T47D (cell line): Measurements from ENCODE around the gene QRFP.
A peak's percentile ranks its signal among the peaks of the same experiment; 100 is the strongest.

Source experiments
- DNase-seq, 2 experiments: peaks; one replicate each; pipeline versions ENCODE4 v3.0.0 to v3.0.0-alpha.2; 2011 to 2012; ENCODE audit warnings: low read depth in 1 of 2, low spot score in 1 of 2
- JUND ChIP-seq: IDR thresholded peaks from 2 replicates; pipeline ENCODE4 v1.6.1; 2012; ENCODE audit warnings: low read depth
- in situ Hi-C: cut with HindIII; loops from 2 replicates; pipeline ENCODE4 v1.10.0; 2016; ENCODE audit warnings: low sequenced_read_pairs, low pct_unique_long_range_greater_than_20kb

QRFP gene

DNA sequence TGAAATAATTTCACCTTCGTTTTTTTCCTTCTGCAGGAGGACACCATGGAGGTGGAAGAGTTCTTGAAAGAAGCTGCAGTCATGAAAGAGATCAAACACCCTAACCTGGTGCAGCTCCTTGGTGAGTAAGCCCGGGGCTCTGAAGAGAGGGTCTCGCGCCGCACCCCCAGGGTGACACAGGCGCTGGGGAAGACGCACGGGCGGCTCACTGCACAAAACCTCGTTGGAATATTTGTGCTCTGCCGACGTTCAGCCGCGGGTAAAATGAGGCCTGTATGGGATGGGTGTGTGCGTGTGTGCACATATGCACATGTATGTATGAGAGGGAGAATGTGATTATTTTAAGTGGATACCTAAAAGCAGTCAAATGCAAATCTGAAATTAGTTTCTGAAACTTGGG, 24.5 kb downstream of the QRFP start:
- in situ Hi-C loops, result no loop called here
- TF ChIP-seq JUND, result no peak
- no peak for DNase-seq

DNA sequence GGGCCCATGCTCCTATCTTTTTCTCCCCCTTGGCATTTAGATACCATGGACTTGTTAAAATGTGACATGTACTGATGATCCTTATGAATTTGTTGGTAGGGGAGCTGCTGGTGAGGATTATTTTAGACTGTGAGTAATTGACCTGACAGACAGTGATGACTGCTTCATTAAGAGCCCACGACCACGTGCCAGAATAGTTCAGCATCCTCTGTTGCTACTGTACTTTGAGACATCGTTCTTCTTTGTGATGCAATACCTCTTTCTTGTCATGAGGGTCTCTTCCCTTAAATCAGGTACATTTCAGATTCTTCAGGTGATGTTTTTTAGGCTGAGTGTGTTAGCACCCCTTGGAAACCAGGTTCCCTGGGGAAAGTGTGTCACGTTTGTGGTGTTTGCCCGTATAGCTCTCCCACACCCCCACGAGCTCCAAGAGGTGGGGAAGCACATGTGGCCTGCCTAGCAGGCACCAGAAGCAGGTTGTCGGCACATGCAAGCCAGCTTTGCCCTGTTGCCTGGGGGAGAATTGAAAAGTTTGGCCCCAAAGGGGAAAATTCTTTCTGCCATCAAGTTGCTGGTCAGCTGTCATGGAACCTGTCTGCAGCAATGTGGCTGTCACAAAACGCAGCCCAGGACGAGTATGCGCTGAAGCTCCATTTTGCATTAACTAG, 25.1 kb downstream of the QRFP start:
- no peak for TF ChIP-seq JUND
- no peak for DNase-seq
- in situ Hi-C loops, result no loop called here

DNA sequence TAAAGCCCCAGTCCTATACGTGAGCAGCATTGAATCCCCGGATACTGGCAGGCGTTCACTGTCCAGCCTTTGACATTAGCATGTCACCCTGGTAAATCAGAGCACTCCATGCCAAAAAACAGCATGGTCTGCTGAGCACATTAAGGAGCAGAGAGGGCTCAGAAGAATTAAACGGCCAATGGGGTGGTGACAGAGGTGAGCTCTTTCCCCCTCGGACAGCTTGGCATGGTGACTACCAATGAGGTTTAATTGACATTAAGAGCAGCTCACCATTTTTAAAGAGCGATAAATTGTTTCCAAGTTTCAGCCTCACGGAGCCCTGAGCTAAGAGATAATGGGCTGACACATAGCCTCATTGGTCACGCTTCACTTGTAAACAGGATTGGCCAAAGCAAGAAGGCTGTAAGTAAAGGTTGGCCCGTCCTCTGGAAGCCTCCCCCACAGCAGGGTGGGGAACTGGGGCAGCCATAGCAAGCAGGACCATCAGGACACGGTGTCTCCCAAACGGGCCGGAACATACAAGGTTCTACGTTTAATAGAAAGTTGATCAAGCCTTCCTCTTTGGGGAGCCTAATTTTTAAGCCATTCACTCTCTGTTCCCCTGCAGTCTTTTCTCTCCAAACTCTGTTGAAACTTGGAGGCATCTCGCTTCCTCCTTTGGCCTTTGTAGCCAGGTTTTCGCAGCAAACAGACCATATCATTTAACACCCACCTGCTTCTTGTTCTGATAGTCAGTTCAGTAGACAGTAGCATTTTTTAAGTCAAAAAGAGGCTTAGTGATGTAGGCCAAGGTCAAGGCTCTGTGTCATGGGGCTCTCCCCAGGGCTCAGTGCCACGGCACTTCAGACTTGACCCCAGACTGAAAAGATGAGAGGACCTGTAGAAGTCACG, 25.9 kb downstream of the QRFP start:
- DNase-seq, result no peak
- in situ Hi-C loops, result no loop called here
- TF ChIP-seq JUND, result no peak

DNA sequence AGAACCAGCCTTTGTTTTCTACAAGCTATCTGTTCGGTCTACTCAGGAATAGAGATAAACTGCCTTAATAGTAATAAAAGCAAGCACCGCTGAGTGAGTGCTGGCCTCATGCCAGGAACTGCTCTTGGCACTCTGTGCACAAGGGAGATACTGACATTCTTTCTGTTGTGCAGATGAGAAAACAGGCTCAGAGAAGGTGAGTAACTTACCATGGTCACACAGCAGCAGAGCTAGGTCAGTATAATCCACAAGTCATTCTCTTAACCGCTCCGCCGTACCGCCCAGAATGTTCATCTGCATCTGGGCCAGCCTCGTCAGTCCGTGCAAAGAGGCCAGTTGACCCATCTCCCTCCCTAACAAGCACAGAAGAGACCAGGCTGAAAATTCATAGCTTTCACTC, 27.4 kb downstream of the QRFP start:
- no peak for TF ChIP-seq JUND
- no peak for DNase-seq
- in situ Hi-C loops, result no loop called here

DNA sequence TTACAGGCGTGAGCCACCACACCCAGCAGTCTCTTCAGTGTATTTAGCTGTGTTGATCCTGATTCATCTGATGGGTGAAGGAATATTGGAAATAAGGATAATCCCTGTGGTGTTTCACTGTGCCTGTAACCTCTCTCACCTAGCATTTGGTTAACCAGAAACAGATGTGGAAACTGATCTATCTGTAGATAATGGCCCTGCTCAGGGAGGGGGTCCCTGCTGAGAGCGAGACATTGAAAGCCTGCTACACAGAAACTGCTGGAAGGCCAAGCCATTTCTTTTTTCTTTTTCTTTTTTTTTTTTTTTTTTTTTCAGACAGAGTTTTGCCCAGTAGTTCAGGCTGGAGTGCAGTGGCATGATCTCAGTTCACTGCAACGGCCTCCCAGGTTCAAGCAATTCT, 28.4 kb downstream of the QRFP start:
- in situ Hi-C loops, result no loop called here
- no peak for TF ChIP-seq JUND
- DNase-seq, result no peak

DNA sequence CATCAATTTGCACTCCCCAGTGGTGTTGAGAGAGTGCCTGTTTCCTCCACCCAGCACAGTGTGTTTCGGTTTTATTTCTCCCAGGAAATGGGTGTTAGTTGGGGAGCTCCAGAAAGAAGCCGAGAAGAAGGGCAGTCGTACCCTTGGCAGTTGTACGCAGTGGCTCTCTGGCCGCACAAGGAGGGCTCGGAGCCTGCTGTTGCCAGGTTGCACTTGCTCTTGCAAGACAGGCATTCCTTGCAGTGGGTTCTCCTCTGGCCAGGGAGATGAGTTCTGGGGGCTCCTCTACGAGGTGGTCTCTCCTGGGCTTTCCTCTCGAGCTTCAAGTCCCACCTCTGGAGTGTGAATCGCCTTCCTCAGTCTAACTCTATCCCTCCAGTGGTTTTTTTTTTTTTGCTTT, 29.1 kb downstream of the QRFP start:
- in situ Hi-C loops, result no loop called here
- DNase-seq, result no peak
- TF ChIP-seq JUND, result no peak

DNA sequence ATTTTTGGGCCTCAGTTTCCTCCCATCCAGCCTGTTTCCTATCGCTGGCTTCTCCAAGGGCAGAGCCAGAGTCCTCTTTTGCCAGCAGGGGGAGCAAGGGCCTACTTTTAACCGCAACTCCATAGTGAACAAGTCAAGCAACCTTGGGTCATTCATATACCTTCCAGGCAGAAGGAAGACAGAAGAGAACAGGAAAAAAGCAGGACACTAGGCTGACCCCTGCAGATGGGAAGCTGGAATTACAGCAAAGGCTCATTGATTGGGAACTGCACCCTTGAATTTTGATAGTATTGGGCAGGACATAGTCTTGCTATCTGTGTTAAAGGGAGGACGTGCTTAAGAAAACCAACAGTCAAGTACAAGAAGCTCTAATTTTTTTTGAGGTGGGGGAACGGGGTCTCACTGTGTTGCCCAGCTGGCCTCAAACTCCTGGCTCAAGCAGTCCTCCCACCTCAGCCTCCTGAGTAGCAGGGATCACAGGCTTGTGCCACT, 30.1 kb downstream of the QRFP start:
- DNase-seq, result peak; percentile 75 to 98
- in situ Hi-C loops, result no loop called here
- no peak for TF ChIP-seq JUND

DNA sequence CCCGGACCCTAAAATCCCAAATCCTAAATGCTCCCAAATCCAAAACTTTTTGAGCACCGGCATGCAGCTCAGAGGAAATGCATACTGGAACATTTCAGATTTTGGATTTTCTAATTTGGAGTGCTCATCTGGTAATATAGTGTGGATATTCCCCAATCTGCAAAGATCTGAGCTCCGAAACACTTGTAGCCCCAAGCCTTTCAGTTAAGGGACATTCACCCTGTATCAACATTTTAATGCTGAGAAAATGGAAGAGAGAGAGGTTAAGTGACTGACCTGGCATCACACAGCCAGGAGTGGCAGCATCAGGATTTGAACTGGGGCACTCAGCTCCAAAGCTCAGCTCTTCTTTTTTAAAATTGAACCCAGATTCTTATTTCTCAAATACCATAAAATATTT, 30.7 kb downstream of the QRFP start:
- no peak for TF ChIP-seq JUND
- DNase-seq, result no peak
- in situ Hi-C loops, result no loop called here

DNA sequence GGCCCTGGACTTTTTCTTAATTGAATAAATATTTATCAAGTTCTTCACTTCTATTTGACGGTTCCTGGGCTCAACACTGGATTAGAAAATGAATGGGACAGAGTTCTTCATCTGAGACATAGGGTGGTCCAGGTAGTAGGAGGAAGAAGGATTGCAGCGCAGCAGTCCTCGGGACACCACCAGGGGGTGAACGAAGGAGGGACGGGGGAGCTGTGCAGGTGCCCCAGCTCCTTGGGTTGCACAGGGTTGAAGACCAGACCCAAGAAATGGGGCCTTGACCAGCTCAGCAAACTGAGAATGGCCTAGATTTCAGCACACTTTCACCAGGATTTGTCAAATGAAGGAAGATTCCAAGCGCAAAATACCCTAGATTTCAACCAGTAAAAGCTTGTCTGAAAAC, 32.1 kb downstream of the QRFP start:
- TF ChIP-seq JUND, result no peak
- no peak for DNase-seq
- in situ Hi-C loops, result no loop called here

DNA sequence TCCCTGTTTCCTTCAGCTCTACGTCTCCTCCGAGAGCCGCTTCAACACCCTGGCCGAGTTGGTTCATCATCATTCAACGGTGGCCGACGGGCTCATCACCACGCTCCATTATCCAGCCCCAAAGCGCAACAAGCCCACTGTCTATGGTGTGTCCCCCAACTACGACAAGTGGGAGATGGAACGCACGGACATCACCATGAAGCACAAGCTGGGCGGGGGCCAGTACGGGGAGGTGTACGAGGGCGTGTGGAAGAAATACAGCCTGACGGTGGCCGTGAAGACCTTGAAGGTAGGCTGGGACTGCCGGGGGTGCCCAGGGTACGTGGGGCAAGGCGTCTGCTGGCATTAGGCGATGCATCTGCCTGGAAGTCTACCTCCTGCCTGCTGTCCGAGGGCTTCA, 33.9 kb downstream of the QRFP start:
- TF ChIP-seq JUND, result no peak
- no peak for DNase-seq
- in situ Hi-C loops, result no loop called here

DNA sequence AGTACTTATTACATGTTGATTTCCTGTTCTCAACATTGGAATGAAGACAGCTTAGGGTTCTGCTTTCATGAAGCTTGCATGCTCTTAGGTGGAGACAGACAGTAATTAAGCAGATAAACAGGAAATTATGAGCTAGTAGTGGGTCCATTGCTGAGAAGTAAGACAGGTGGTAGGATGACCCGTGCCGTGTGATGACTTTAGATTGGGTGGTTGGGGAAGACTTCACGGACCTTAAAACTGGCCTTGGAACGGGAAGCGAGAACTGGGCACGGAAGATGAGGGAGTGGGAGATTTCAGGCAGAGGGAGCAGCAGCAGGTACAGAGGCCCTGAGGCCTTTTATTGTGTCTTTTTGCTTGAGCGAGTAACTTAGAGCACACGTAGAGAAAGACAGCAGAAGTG, 34.4 kb downstream of the QRFP start:
- no peak for TF ChIP-seq JUND
- no peak for DNase-seq
- in situ Hi-C loops, result no loop called here

DNA sequence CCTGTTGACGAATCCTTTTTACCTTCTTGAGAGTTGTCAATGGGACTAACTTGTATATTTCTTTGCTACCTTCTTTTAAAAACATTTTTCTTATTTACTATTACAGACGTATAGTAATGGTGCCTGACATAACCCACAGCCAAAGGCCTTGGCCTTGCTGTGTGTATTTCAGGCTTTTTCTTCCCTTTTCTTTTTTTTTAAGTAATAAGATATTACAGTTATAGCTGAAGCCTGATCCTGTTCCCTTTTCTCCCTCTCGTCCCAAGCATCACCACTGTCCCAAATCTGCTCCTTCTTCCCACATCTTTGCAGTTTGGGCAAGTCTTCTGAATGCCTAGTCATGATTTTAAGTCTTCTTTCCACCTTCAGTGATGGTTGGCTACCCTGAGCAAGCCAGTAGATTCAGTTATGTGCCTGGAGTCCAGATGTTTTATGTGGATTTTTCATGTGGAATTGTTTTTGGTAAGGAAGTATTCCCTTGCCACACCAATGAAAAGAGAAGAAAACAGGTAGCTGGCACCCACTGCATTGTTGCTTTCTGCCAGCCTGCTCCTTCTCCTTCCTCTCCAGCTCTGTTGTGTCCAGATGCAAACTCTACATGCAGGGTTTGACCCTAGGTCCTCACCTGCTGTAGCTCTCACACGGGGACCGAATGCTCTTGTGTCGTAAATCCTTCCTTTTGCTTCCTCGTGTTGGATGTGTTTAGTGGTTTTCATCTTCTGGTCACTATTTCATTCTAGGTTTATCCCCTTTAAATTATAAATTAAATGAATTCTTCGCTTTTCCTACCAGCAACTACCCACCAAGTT, 35.0 kb downstream of the QRFP start:
- in situ Hi-C loops, result no loop called here
- DNase-seq, result no peak

More for the DNA sequence above, 35.0 kb downstream of the QRFP start:
- TF ChIP-seq JUND, result no peak
